Stromal cell of bone marrow (primary cell): ENCODE data around the gene CAPS.

Experiments used
- DNase-seq: peaks from one replicate; pipeline ENCODE4 v3.0.0-alpha.2; 2012; ENCODE audit warnings: low read depth

Gene CAPS

GRCh38 chr19:5891938-5892771 lies 21.9 kb upstream of the CAPS start:
- peak; percentile 6 for DNase-seq

DNA sequence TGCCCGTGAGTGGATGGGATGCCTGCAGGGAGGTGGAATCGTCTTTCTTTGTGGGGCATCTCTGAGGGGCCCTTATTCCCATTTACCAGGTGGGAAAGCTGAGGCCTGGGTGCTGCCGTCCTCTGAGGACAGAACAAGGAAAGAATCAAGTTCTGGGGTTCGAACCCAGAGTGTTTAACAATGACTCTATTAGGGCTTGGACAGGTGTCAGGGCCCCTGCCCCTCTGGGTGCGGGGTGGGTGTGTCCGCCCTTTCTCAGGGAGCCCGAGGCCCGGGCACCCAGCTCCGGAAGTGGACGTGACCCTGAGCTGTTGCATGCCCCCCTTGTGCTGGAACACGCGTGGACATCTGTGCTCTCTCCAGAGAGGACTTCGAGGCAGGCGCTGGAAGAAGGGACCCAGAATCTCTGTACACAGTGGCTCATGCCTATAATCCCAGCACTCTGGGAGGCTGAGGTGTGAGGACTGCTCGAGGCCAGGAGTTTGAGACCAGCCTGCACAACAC lies 21.2 kb upstream of the CAPS start:
- no peak for DNase-seq

DNA sequence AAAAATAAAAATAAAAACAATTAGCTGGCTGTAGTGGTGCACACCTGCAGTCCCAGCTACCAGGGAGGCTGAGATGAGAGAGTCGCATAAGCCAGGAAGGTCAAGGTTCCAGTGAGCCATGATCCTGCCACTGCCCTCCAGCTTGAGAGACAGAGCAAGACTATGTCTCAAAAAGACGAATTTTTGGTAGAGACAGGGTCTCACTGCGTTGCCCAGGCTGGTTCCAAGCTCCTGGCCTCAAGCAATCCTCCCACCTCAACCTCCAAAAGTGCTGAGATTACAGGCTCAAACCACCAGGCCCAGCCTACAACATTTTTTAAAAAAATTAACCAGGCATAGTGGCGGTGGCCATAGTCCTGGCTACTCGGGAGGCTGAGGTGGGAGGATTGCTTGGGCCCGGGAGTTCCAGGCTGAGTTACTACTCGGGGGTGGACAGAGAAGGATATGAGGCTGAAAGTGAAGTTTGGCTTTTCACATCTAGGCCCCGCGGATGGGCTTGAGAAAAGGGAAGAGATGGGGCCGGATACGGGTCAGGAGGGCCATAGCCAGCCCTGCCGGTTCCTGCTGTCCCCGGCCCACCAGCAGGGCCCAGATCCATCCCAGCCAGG lies 20.7 kb upstream of the CAPS start:
- no peak for DNase-seq

DNA sequence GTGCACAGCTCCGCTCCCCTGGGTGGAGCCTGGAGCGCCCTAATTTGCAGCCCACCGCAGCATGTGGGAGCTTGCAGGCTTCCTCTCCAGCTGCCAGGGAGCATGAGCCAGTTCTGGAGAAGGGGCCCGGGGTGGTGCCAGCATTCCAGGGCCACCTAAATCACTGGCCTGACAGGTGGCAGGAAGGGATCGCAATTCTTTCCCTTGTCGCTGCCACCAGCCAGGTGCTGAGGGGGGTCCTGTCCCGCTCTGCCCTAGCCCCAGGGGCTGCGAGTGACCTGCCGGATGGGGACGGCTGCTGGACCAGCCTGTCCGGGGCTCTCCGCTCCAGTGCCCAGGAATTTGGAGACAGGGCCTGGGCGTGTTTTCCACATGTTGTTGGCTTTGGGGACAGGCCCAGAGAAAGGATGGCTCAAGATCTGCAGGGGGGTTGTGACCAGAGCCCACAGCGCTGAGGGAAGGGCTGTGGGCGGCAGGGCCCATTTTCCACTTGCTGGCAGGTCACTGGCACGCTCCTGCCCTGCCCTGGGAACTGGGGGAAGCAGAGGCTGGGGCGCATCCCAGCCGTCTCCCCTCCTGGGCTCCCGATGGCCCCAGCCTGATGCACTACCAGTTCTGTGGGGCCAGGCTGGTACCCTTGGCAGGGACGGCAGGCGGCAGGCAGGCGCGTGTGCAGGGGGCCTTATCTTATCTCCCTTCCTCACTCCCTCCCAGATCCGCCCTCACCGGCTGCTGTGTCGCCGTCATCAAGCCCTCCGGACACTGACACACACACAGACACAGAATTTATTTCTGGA lies 19.9 kb upstream of the CAPS start:
- DNase-seq = no peak

DNA sequence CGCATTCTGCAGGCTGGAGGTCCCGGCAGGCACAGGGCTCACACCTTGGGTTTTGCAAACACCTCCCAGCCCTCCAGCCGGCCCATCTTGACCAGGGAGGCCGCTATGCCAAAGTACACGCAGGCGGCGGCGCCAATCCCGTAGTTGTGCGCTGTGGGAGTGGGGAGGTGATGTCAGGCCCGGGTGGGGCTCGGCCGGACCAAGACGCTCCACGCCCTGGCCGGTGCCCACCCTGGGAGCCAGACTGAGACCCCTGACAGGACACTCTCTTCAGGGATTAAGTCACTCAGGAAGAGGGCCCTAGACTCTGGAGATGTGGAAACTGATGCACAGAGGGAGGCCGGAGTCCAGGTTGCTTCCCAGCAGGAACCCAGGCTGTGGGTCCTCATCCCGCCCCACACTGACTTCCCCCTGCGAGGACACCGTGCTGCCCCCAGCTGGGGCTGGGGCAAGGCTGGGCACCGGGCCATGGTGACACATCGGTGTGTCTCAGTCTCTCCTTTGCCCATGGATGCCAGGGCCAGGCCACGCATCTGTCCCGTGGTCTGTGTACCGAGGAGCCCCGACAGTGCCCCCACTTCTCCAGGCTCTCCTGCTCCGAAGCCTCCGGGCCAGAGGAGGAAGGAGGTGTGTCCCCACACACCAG lies 19.2 kb upstream of the CAPS start:
- DNase-seq = no peak

DNA sequence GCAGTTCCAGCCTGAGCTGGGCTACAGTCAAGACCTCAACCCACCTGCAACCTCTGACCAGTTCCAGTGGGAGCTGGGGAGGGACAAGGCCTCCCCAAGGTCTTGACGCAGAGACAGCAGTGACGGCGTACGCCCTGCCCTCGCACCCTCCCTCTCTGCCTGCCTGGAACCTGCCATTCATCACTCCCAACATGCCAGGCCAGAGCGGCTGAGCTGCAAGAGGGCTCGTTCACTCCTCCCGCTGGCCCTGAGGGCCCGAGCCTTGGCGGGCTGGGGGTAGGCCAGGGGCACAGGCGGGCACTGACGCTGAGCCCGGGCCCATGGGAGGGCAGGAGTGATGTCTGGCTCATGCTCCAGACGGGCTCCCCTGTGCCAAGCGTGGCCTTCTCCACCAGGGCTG lies 18.6 kb upstream of the CAPS start:
- DNase-seq = no peak

- no peak for DNase-seq
Measured at GRCh38 chr19:5895890-5896289, 18.2 kb upstream of the CAPS start.

- DNase-seq = no peak
Measured at GRCh38 chr19:5896365-5897076, 17.5 kb upstream of the CAPS start.

GRCh38 chr19:5897189-5897969 lies 16.7 kb upstream of the CAPS start:
- DNase-seq = no peak

GRCh38 chr19:5899728-5900526 lies 14.1 kb upstream of the CAPS start:
- DNase-seq = no peak

DNA sequence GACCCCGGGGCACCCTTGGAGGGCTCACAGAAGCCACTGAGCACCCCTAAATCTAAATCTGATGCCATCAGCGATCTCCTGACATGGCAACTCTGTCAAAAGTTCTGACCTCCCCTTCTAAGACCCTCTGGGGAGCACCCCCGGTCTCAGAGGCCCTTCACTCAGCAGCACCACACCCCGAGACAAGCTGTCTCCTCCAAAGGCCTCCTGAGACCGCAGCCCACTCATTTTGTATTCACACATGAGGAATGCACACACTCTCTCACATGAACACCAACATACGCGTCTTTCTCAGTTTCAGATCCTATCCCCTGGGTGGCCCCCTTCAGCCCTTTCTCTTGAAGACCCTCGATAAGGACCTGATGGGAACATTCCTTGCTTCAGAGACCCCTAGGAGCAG lies 13.1 kb upstream of the CAPS start:
- no peak for DNase-seq

DNA sequence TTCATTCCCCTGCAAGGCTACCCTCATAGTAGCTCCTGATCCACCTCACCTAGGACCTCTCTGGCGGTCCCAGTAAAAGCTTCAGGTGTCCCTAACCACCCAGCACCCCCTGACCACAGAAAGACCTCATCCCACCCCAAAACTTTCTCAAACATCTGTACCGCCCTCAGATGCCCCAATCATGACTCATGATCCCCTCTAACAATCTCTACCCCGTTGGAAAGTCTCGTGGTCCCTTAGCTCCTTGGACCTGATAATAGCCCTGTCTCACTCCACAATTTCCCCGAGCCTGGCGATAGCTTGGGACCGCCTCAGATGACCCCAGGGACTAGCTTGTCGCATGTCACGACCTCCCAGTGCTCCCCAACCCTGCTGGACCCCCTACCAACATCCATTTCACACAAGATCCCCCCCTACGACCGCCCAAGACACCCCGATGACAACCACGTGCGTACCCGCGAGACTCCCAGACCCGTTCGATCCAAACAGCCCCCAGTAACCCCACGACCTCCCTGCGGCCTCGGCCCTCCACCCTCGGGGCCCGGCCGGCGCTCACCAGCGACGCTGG lies 10.9 kb upstream of the CAPS start:
- no peak for DNase-seq

DNA sequence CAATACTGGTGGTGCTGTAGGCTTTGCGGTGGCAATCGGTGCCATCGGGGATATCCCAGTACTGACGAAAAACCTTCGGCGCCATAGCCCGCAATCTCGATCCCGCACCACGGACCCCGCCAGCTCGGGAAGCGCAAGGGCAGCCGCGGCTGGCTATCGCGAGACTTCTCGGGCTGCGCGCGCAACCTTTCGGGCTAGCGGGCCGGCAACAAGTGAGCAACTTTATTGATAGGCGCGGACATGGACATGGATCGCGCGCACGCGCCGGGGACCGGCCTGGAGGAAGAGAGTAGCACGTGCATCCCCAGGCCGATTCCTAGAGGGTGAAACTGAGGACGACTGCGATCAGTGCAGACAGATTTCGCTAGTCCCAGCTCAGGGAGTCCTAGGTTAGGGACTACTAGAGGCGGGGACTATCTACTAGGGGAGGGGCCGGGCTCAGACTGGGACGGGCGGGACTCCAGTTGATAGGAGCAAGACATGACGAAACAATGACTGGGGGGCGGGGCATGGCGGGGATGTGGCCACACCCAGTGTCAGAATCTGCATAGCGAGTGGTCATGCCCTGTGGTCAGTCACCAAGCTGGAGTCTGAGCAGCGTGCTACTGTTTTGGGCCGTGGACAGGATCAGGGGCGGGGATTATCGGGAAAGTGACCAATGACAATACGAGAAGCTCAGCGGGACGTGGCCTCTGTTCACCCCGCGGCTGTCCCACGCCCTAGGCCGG lies 10.3 kb upstream of the CAPS start, which contains the start of gene NDUFA11:
TSS of gene NDUFA11 (minus strand) at position 167 of the 728 bp plus-strand sequence. CDS start at position 85, 82 bp downstream.
- DNase-seq = peak; percentile 89

DNA sequence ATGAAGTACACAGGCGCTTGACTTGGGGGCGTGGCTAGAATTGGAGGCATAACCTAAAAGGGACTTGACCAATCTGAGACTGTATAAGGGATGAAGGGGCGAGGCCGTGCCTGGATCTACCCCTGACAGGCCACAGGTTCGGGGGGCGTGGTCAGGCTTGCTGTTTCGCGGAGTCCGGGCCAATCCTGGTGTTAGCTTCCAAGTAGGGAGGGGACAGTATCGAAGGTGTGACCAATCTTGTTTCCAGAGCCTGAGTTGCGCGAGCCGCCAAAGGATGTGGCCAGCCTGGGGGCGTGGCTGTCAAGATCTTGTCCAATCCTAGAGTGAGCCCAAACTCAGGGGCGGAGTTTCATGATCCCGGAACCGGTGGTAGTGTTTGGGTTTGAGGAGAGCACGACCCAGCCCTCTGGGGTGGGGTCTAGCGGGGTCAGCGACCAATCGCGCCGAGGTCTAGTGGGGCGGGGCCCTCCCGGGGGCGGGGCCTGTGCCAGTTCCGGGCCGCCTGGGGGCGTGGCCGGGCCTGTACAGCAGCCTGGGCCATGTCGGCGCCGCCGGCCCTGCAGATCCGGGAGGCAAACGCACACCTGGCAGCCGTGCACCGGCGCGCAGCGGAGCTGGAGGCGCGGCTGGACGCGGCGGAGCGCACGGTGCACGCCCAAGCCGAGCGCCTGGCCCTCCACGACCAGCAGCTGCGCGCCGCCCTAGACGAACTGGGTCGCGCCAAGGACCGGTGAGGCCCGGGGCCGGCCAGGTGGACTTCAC lies 9.5 kb upstream of the CAPS start, which contains the start of gene VMAC:
TSS of gene VMAC (plus strand) at position 521 of the 762 bp plus-strand sequence. CDS start at position 540, 19 bp downstream.
- peak; percentile 100 for DNase-seq

DNA sequence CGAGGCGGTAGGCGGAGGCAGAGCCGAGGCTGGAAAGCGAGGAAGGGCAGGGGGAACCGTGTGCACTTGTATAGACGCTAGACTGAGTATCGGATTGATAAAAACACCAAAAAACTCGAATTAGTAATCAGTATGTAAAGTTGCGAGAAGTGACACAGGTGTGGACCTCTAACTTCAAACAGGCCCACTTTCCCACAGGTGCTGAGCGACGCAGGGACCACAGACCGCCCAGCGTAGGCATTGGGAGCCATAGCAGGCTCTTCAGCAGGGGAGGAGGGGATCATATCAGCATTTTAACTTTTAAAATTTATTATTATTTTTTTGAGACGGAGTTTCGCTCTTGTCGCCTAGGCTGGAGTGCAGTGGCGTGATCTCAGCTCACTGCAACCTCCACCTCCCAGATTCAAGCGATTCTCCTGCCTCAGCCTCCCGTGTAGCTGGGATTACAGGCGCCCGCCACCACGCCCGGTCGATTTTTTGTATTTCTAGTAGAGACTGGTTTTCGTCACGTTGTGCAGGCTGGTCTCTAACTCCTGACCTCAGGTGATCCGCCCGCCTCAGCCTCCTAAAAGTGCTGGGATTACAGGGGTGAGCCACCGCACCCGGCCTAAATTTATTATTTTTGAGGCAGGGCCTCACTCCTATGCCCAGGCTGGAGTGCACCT lies 8.8 kb upstream of the CAPS start:
- no peak for DNase-seq

- no peak for DNase-seq
Measured at GRCh38 chr19:5907241-5907640, 6.8 kb upstream of the CAPS start.

- no peak for DNase-seq
Measured at GRCh38 chr19:5908773-5909442, 5.1 kb upstream of the CAPS start.
